NCI-H446 (cell line): ENCODE results near the gene LRRC3C.
"Not testable (repeated sequence)": the region's sequence is repeated elsewhere in the genome, so short reads cannot be mapped to it uniquely, and the experiment has no call there.

Experiments
- DNase-seq, 2 experiments: peaks; one replicate each; lab custom pipeline; 2025; lab: John Stamatoyannopoulos, UW

Gene LRRC3C

GRCh38 chr17:39924691-39925055 lies 2.9 kb upstream of the LRRC3C start:
- no peak for DNase-seq

- no peak for DNase-seq
Observed at GRCh38 chr17:39925282-39926134, 2.0 kb upstream of the LRRC3C start.

GRCh38 chr17:39926135-39926587 lies 1.4 kb upstream of the LRRC3C start:
- DNase-seq: no peak

GRCh38 chr17:39926588-39927100 lies 888 bp upstream of the LRRC3C start:
- no peak for DNase-seq

- no peak for DNase-seq
Observed at GRCh38 chr17:39927929-39928857, 661 bp downstream of the LRRC3C start.

GRCh38 chr17:39928858-39929645 lies 1.5 kb downstream of the LRRC3C start:
- DNase-seq: no peak

- no peak for DNase-seq
Observed at GRCh38 chr17:39929646-39930407, 2.3 kb downstream of the LRRC3C start.

GRCh38 chr17:39933912-39934311 lies 6.4 kb downstream of the LRRC3C start:
- DNase-seq: no peak

- no peak for DNase-seq
Observed at GRCh38 chr17:39934324-39934723, 6.8 kb downstream of the LRRC3C start.

GRCh38 chr17:39935909-39936308 lies 8.4 kb downstream of the LRRC3C start:
- no peak for DNase-seq

- no peak for DNase-seq
Observed at GRCh38 chr17:39937447-39937846, 9.9 kb downstream of the LRRC3C start.

- DNase-seq: no peak
Observed at GRCh38 chr17:39938140-39938869, 10.8 kb downstream of the LRRC3C start.

GRCh38 chr17:39939106-39939505 lies 11.6 kb downstream of the LRRC3C start:
- DNase-seq: no peak

GRCh38 chr17:39939588-39940419 lies 12.3 kb downstream of the LRRC3C start:
- no peak for DNase-seq

GRCh38 chr17:39943702-39944392 lies 16.3 kb downstream of the LRRC3C start:
- no peak for DNase-seq

GRCh38 chr17:39944393-39944711 lies 16.8 kb downstream of the LRRC3C start:
- no peak for DNase-seq

GRCh38 chr17:39946551-39947330 lies 19.2 kb downstream of the LRRC3C start:
- DNase-seq: no peak

- DNase-seq: not testable (repeated sequence)
Observed at GRCh38 chr17:39948489-39948828, 20.9 kb downstream of the LRRC3C start.
